HG03520 (cell line): ENCODE data around the gene PCSK2.
A peak's percentile ranks its signal among the peaks of the same experiment; 100 is the strongest.

Experiments
- ATAC-seq: cut with Tn5 transposase; IDR thresholded peaks from one replicate; pipeline ENCODE4 v1.9.1; 2021; ENCODE audit warnings: mild to moderate bottlenecking, moderate library complexity; ENCODE audit not compliant: unreplicated experiment

The PCSK2 gene

DNA sequence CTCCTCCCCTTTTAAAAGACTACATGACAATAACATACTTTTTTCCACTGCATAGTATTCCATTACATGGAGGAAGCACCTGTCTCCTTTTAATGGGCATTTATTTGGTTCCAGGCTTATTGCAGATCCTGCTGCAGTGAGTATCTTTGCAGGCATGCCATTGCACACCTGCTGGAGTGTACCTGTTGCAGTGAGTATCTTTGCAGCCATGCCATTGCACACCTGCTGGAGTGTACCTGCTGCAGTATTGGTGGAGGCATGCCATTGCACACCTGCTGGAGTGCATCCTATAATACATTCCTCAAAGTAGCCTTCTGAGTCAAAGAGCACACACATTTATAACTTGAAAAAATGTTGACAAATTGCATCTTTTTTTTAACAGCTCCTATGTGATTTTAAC is 302.7 kb downstream of the PCSK2 start:
- ATAC-seq, result no peak

- no peak for ATAC-seq
These were observed 303.3 kb downstream of the PCSK2 start for GRCh38 chr20:17530153-17530552.

DNA sequence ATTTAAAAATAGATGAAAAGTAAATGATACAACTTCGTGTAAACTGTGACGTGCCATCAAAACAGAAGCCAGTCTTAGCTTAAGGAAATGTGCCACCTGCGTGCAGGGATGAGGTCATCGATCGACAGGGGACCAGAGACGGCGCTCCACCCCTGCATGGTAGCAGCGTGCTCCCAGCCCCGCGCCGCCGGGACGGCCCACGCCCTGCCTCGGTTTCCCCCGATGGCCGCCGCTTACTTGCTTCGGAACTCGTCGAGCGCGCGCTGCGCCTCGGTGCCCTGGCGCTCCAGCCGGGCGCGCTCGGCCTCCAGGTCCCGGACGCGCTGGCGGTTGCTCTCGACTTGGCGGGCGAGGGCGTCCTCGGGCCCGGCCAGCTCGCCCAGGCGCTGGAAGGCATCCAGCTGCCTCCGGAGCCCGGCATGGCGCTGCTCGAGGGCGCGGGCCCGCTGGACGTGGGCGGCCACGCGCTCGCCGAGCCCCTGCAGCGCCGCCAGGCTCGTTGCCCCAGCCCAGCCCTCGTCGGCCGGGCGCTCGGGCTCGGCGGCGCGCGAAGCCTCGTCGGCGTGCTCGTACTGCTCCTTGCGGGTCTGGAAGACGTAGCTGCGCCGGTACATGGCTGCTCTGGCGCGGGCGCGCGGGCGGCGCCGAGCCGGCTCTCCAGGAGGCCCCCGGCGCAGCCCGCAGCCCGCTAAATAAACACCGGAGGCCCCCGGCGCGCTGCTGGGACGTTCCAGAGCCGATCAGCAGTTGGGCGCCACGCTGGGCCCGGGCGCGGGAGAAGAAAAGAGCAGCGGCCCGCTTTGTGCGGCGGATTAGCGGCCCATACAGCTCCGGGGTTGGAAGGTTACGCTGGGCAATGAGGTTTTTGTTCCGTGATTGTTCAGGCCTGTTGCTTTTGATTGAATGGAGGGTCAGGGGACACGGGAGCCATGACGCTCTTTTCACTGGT is 304.1 kb downstream of the PCSK2 start, which contains the start of gene BFSP1:
BFSP1 (minus strand) TSS at position 664 of the 949 bp plus-strand sequence; CDS start at position 614, 50 bp downstream.
- ATAC-seq, result peak; percentile 58

GRCh38 chr20:17531665-17532025 is 304.8 kb downstream of the PCSK2 start:
- ATAC-seq, result no peak

DNA sequence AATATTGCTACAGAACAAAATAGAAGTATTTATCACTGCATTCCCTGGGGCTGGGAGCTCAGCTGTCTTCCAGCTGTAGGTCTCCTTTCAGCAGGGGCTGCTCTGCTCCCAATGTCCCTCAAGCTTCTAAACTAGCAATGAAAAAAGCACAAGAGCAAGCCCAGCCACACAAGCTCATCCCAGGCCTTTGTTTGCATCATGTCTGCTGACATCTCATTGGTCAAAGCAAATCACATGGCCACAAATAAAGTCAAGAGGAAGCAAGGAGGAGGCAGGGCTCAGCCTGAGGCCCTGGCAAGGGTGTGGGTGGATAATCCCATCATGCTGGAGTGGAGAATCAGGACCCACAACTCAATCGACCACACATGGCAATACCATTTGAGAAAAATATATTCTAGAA is 306.6 kb downstream of the PCSK2 start:
- ATAC-seq, result no peak

DNA sequence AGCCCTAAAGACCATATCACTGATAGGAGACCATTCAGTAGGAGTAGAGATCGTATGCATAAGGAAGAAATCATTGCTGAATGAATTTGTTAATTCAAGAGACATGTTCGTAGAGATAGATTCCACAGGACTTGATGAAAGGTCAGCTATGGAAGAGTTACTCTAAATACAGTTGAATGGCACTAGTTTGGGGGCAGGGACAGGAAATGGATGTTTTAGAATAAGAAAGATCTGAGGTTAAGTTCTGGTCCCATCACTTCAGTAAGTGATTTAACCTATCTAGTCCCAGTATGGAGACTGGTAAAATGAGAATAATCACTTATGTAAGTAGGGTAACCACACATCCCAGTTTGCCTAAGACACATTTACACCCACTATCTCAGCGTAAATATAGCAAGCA is 307.2 kb downstream of the PCSK2 start:
- ATAC-seq, result no peak
